HG02678 (cell line): ENCODE measurements around the gene SLC12A8.
"Not testable (repeated sequence)": the region's sequence is repeated elsewhere in the genome, so short reads cannot be mapped to it uniquely, and the experiment has no call there.

Experiments used
- ATAC-seq: cut with Tn5 transposase; IDR thresholded peaks from one replicate; pipeline ENCODE4 v1.9.1; 2021; ENCODE audit warnings: mild to moderate bottlenecking, moderate library complexity; ENCODE audit not compliant: unreplicated experiment

SLC12A8 gene

DNA sequence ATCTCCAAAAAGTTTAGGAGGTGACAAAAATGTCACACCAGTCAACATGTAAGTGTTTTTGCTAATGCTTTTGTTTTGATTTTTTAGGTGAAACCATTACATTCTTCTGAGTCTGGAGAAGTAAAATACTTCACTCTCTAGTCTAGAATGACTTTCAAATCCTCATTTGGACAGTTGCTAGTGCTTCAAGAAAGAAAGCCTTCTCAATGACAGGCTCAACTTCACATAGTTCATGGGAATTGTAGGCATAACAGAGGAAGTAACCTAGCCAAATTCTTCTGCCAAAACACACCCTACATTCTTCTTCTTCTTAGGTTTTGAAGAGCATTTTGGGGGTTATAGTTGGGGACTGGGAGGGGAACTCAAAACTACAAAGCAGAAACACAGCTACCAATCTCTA lies 127.4 kb downstream of the SLC12A8 start:
- ATAC-seq, result no peak

DNA sequence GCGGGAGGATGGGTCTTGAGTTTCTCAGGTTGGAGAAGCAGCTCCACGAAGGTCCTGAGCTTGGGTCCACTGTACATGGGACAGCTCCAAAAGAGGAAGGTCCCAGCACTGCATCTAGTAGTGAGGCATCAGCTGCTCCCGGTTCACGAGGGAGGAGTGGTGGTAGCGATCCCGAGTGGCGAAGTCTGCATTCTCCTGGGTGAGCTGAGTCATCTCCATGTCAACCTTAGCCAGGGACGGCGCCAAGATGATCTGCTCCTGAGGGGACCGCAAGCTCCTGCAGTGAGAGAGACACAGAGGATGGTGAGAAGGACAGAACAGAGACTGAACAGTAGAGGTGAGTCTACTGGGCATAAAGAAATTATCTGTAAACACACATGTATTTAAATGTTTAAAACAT lies 128.8 kb downstream of the SLC12A8 start:
- no peak for ATAC-seq

DNA sequence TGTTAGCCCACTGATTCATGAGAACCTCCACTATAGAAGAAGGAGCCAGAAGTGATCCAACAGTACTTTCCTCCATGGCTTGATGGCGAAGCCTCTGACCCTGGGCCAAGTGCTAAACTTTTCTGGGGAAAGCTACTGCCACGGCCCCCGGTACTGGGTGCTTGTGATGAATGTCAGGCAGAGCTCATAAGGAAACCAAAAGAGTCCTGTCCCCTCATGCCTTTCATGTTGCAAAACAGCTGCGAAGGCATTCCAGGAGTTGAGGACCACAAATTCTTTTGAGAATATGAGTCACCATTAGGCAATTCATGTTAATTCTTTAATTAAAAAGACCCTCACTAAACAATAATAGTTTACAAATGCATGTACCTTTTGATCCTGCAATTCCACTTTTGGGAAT lies 130.2 kb downstream of the SLC12A8 start:
- not testable (repeated sequence) for ATAC-seq

DNA sequence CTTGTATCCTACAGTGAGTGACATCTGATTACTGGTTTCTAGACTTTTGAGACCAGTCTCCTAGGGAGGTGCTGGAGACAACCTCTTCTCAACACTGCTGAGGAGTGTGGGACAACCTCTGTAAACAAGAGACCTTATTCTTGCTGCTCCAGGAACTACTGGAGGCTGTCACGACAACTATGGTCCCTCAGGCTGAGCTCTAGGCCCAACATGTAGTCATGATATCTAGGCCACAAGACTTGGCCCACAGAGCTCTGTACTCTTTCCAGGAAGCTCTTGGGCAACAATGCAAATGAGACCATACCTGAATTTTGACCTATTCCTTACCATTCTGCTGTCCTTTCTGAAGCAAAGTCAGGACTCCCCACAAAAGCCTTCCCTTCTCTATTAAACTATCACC lies 132.5 kb downstream of the SLC12A8 start:
- no peak for ATAC-seq

DNA sequence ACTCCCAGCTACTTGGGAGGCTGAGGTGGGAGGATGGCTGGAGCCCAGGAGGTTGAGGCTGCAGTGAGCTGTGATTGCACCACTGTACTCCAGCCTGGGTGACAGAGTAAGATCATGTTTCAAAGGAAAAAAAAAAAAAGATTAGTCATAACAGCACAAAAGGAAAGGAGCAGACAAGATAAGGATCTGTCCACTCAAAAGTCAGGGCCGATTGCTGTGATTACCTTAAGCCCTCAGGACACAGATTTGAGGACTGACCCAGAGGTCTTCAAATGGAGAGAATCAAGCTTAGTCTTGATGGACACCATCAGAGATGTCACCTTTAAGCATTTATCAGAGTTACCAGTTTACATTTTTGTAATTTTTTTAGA lies 132.9 kb downstream of the SLC12A8 start:
- ATAC-seq, result no peak

DNA sequence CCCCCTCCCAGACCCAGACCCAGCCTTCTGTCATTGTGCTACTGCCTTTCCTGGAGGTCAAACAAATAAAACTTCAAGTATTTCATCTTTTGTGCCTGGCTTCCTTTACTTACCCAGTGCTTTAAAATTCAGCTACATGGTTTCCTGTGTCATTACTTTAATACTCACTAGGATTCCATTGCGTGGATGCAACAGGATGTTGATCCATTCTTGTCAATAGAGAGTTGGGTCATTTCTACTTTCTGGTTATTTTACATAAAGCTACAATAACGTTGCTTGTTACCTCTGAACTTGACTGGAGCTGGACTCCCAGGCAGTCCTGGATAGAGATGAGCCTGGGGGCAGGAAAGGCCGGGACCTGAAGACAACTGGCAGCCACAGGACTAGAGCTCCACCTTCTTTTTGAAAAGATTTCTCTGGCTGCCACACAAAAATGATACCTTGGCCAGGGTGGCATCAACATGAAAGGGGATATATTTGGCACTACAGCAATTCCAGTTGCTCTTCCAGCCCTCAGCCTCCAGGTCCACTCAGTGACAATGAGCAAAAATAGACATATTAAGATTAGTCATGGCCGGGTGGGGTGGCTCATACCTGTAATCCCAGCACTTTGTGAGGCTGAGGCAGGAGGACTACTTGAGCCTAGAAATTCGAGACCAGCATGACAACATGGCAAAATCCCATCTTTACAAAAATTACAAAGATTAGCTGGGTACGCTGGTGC lies 133.4 kb downstream of the SLC12A8 start:
- no peak for ATAC-seq

DNA sequence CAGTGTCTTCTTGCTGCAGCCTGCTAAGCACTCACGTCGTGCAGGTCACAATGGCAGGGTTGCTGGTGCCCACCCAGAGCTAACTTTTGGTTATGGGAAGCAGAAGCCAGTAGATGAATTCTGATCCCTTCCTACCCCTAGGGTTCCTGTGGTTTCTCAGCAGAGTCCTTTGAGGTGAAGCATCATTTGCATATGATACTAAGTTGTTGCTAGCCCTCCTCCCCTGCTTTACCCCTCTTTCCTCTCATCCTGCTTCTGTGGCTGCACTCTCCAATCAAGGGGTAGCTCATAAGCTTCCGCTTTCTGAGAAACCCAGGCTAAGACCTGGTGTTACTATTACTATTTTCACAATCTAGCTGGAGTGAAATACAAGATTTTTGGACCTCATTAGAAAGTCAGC lies 134.7 kb downstream of the SLC12A8 start:
- no peak for ATAC-seq

DNA sequence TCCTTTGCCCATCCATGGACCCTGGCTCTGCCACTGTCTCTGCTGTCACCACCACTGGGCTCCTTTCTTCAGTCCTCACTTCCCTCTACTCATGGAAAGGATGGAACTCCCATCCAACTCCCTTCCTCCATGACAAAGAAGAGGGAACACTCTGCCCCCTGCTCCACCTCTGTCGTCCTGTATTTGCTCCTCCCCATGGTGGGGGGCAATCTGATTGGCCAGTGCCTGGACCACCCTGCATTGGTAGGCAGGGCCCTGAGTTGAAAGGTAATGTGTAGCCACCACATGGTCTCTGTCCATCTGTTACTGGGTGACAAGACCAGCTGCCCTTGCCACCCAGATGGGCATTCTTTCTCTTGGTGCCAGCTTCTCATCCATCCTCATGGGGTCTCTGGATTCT lies 136.1 kb downstream of the SLC12A8 start:
- ATAC-seq, result no peak

DNA sequence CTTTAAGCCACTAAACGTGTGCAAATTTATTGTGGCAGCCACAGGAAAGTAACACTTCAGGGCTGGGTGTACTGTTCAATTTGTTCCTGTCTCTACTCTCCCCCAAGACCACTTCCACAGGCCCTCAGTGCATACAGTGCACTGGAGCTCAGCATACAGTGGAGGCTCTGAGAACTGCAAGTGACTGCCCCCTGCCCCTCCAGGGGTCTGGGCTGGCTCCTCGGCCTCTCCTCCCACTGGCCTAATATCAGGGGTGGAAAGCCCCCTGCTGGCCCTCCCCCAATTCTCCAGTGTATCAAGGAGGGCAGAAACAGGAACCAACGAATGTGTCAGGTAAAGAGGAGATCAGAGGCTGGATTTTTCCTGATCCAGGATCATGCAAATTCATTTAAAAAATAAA lies 136.8 kb downstream of the SLC12A8 start:
- no peak for ATAC-seq

DNA sequence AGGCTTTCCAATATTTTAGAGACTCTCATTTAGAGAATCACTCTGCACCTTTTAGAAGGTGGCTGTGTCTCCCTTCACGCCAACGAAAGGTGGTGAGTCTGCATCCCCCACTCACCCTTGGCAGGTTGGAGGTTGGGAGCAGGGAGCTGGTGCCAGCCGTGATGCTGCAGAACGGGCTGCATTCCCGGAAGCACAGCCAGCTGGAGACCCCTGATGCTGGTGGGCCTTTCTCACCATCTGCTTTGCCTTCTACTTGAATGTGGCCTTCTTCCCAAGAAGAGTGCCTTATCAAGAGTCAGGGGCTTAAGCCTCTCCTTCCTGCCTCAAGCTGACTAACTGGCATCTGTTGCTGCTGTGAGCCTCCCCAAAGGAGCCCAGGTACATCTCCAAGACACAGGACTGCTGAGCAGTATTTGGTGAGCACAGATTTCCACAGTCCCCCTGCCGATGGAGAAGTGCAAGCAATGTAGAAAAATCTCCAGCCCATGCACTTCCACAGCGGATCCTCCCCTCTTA lies 139.1 kb downstream of the SLC12A8 start:
- ATAC-seq, result no peak

DNA sequence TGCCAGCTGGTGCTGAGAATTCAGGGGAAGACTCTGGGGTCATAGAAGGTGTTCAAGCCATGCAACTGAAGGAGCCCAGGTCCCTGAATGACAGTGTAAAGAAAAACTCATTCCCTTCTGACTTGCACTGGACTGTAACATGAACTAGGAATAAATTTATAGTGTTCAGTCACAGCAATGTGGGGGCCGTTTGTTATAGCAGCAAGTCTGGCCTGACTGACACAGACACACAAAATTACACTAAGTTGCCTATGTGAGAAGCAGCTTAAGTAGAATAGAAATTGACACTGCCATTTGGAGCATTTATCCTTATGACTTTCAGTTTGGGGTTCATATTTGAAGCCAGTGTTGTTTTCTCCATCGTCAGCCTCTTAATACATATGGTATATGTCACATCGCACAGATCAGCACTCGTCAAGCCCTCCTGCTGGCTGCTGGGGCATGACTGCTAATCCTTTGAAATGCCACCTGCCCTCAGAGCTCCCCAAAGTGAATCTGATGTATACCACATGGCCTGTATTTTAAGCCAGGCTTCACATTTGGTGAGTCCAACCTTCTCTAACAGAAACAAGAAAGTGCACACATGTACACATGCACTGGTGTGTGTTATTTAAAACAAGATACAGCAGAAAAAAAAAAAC lies 139.7 kb downstream of the SLC12A8 start:
- no peak for ATAC-seq

DNA sequence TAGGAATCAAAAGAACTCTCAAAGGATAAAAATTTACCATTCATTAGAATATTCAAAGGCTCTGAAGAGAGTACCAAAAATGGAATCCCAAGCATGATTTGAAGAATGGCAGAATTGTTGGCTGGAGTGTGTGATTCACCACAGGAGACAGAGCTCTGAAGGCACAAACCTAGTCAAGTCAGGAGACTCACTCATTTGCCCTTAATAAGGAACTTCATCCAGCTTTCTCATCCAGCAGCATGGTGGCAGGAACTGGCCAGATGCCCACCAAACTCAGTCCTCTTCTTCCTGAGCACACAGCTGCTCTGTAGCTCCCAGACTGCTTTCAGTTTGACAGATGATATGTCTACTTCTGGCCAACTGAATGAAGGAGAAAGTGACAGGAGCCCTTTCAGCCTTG lies 140.2 kb downstream of the SLC12A8 start:
- no peak for ATAC-seq

DNA sequence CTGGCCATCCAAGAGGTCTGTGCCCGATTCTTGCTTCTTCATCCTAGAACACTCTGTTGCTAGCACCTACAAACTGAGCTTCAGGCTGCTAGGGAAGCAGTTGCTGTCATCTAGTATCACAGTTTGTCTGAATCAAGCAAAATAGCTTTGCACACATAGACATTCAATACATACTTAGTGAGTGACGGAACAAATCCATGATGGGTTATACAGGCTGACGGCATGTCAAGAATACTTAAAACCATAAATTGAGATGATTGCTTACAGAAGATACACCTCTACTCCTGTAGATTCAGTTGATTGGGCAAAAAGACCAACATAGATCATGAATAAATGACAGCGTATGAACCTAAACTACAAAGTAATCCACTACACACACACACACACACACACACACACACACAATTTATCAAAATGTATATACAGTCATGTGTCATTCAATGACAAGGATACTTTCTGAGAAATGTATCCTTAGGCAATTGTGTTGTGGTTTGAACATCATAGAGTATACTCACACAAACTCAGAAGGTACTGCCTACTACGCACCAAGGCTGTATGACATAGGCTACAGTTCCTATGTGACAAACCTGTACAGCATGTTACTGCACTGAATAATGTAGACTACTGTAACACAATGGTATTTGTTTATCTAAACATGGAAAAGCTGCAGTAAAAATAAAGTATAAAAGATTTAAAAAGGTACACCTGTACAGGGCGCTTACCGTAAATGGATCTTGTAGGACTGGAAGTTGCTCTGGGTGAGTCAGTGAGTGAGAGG lies 142.4 kb downstream of the SLC12A8 start:
- ATAC-seq, result no peak

DNA sequence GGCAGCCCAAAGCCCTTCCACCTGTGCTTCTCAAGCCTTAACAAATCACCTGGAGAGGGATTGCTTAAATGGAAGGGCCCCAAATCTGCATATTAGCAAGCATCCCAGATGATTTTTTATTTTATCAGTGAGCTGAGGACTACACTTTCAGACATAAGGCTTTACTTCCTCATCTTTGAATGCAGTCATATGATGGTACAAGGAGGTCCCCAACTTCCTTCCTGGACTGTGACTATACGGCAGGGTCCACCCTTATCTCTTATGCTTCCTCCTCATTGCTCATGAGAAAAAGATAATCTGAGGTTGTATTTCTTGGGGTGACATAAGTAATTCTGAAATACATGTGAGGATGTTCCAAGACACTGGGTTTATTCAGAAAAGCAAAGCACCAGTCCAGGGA lies 143.1 kb downstream of the SLC12A8 start:
- ATAC-seq, result no peak

DNA sequence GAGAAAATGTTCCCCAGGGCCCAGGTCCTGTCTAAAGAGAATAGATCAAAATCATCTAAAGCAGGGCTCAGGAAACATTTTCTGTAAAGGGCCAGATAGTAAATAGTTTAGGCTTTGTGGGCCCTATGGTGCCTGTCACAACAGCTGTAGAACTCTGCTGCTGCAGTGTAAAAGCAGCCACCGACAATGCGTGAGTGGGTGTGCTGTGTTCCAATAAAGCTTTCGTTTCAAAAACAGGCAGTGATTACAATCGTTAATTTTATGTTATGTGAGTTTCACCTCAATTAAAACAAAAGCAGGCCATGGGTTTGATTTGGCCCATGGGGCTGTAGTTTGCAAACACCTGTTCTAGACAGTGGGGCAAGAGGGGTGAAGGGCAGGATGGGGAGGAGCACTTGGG lies 144.3 kb downstream of the SLC12A8 start:
- ATAC-seq, result no peak

DNA sequence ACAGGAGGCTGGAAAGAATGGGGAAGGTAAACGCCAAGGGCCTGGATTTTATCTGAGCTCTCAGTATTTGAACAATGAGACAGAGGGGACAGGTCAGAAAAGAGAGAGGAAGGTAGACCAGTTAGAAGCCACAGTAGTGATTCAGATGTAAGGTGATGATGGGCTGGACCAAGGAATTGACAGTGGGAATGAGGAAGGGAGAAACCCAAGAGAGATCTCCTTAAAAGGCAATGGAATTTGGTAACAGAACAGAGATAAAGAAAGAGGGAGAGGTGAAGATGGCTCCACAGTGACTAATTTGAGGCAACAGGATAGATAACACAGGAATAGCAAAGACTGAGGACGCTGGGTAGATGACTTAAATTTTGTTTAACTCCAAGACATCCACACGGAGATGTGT lies 145.3 kb downstream of the SLC12A8 start:
- no peak for ATAC-seq

DNA sequence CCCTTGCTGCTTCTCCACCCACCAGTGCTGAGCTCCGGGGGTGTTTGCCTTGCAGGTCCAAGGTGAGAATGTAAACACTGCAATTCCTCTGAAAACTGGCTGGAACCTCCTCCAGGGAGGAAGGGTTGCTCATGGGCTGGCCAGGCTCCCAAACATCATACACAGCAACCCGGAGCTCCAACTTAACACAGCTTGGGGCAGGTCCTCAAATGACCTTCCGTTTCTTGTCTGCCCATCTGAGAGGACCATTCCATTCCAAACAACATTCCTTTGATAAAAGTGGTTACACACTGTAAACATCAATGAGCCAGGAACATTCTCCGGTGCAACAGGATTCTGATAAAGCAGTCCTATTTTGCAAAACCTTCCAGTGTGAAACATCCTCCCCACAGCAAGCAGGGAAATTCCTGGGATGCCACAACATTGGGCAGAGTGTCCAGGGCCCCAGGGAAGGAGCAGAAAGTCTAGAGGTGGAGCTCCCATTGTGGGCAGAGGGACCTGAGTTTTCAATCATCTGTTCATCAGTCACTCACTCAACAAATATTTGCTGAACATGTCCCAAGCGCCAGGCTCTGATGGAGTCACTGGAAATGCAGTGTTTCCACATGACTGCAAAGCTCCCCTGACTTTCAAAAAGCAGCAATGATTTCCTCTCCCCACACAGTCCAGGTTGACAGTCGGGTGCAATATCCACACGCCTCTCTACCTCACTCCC lies 149.5 kb downstream of the SLC12A8 start:
- ATAC-seq, result no peak

DNA sequence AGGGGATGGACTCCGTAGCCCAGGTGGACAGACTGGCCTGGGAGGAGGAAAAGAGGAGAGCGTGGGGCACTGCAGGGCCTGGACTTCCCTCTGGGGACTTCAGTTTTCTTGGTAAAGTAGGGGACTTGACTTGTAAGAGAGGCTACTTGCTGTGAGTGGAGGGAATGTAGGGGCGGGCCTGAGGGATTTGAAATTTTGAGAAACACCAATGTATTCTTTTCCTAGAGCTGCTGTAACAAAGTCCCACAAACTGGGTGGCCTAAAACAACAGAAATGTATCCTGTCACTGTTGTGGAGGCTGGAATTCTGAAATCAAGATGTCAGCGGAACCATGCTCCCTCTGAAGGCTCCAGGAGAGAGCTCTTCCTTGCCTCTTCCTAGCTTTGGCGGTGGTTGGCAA lies 150.9 kb downstream of the SLC12A8 start:
- no peak for ATAC-seq

DNA sequence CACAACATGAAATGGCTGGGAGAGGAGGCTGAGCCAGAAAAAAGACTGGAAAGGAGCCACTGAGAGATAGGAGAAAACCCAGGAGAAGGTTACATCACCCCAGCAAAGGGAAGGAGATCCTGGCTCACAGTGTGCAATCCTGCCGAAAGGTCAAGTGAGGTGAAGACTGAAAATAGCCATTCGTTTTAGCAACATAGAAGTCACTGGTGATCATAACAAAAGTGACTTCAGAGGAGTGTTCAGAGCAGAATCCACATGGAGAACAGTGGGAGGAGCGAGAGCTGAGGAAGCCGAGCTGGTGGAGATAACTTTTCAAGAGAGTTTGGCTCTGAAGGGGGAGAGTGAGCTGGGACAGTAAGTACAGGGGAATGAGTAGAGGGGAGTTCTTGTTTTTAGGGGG lies 151.4 kb downstream of the SLC12A8 start:
- no peak for ATAC-seq

DNA sequence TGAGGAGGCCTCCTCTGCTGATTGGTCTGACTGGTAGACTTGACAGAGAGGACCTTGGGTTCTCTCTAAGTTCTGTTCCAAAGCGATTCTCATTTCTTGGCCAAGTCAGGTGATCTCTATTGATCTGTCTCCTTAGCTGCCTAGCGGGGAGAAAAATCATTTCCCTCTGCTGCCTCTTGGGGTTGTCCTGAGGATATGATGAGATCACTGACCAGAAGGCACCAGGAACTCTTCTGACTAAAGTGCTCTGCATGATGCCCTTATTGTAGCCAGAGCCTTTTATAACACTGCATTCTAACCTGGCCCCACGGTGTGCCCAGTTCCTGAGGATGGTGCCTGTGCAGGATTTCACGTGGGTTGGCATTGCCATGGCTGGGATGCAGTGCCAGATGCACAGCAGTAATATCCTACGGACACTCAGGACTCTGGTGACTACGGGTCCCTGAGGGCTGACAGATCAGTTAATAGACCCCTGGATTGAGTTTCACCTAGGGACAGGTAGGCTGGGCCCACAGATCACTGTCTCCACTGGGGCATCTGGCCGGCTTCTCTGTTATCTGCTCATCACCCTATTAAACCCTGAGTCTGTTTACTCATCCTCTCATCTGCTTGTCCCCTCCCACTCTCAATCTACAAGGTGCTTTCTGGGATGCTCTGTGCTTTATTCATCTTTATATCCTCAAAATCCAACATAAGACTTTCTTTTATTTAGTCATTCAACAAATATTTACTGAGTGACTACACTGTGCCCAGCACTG lies 152.9 kb downstream of the SLC12A8 start:
- ATAC-seq, result no peak

DNA sequence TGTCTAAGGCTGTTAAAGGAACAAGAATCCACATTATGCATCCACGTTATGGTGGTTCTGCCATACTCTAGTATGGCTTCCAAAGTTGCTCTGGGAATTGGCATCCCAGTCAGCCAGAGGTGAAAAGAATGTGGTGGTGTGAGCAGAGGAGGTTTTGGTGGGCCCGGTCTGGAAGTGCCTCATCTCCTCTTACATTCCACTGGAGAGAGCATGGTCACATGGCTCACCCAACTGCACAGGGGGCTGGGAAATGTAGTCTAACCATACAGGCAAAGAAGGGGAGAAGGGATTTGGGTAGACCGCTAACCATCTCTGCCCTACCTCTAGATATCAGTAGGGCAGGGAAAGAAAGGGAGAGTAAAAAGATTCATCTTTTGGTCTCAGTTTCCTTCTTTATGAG lies 153.6 kb downstream of the SLC12A8 start:
- no peak for ATAC-seq
